Measurements from ENCODE around the gene SCN1B.
A peak's percentile ranks its signal among the peaks of the same experiment; 100 is the strongest.
"Not testable (repeated sequence)": the region's sequence is repeated elsewhere in the genome, so short reads cannot be mapped to it uniquely, and the experiment has no call there.

SCN1B gene

GRCh38 chr19:35030257-35031071 is at the start of gene SCN1B:
Gene SCN1B, plus strand, starts transcription at chr19:35030470. Its CDS starts 351 bp downstream, at chr19:35030821.
- H3K4me3 ChIP-seq (ENCODE audit: low read length in 2 of 2) = peak within 1 kb of the TSS; percentile 55 to 69
- no peaks in the 10 kb centered on the region for H3K27me3 ChIP-seq (ENCODE audit: control insufficient read depth in 1 of 2, insufficient read depth in 2 of 2, low read length in 2 of 2)
- H3K9me3 ChIP-seq (ENCODE audit: control insufficient read depth in 2 of 2, low read length in 2 of 2) = no peaks in the 10 kb centered on the region
- peaks cover 9 to 12% of the 10 kb centered on the region in 2 donors for H3K36me3 ChIP-seq (ENCODE audit: control insufficient read depth in 2 of 2, insufficient read depth in 2 of 2, low read length in 2 of 2)
- H3K27ac ChIP-seq (ENCODE audit: low read length) = no peak within 1 kb of the TSS
- peaks cover 12% of the 10 kb centered on the region for H3K4me1 ChIP-seq (ENCODE audit: control insufficient read depth, insufficient read depth, low read length)
- peak within 1 kb of the TSS; percentile 4 to 21 for H3K9ac ChIP-seq (ENCODE audit: low read length in 2 of 2)

- Histone ChIP-seq H3K36me3 (ENCODE audit: control insufficient read depth in 2 of 2, insufficient read depth in 2 of 2, low read length in 2 of 2) (no peaks in the 10 kb centered on the region), H3K4me3 (ENCODE audit: low read length in 2 of 2) (no peak overlapping the region), H3K27ac (ENCODE audit: low read length) (no peak overlapping the region), H3K9ac (ENCODE audit: low read length in 2 of 2) (no peak overlapping the region), H3K4me1 (ENCODE audit: control insufficient read depth, insufficient read depth, low read length) (no peaks in the 10 kb centered on the region), H3K9me3 (ENCODE audit: control insufficient read depth in 2 of 2, low read length in 2 of 2) (no peaks in the 10 kb centered on the region), H3K27me3 (ENCODE audit: control insufficient read depth in 1 of 2, insufficient read depth in 2 of 2, low read length in 2 of 2) (peaks cover 0 to 2% of the 10 kb centered on the region in 2 donors)
These were observed 48.0 kb upstream of the SCN1B start for GRCh38 chr19:34982275-34982674.

GRCh38 chr19:34983786-34984185 is 46.5 kb upstream of the SCN1B start:
- H3K4me1 ChIP-seq (ENCODE audit: control insufficient read depth, insufficient read depth, low read length) = no peaks in the 10 kb centered on the region
- H3K27me3 ChIP-seq (ENCODE audit: control insufficient read depth in 1 of 2, insufficient read depth in 2 of 2, low read length in 2 of 2) = peaks cover 0 to 2% of the 10 kb centered on the region in 2 donors
- no peak overlapping the region for H3K9ac ChIP-seq (ENCODE audit: low read length in 2 of 2)
- H3K27ac ChIP-seq (ENCODE audit: low read length) = no peak overlapping the region
- H3K36me3 ChIP-seq (ENCODE audit: control insufficient read depth in 2 of 2, insufficient read depth in 2 of 2, low read length in 2 of 2) = no peaks in the 10 kb centered on the region
- H3K9me3 ChIP-seq (ENCODE audit: control insufficient read depth in 2 of 2, low read length in 2 of 2) = no peaks in the 10 kb centered on the region
- no peak overlapping the region for H3K4me3 ChIP-seq (ENCODE audit: low read length in 2 of 2)

- Histone ChIP-seq H3K9me3 (ENCODE audit: control insufficient read depth in 2 of 2, low read length in 2 of 2) (no peaks in the 10 kb centered on the region), H3K9ac (ENCODE audit: low read length in 2 of 2) (no peak overlapping the region), H3K27me3 (ENCODE audit: control insufficient read depth in 1 of 2, insufficient read depth in 2 of 2, low read length in 2 of 2) (peaks cover 0 to 4% of the 10 kb centered on the region in 2 donors), H3K36me3 (ENCODE audit: control insufficient read depth in 2 of 2, insufficient read depth in 2 of 2, low read length in 2 of 2) (no peaks in the 10 kb centered on the region), H3K4me3 (ENCODE audit: low read length in 2 of 2) (no peak overlapping the region), H3K27ac (ENCODE audit: low read length) (no peak overlapping the region), H3K4me1 (ENCODE audit: control insufficient read depth, insufficient read depth, low read length) (no peaks in the 10 kb centered on the region)
These were observed 46.0 kb upstream of the SCN1B start for GRCh38 chr19:34984287-34984686.

GRCh38 chr19:34985249-34986022 is 44.8 kb upstream of the SCN1B start:
- Histone ChIP-seq H3K27ac (ENCODE audit: low read length) (no peak overlapping the region), H3K9ac (ENCODE audit: low read length in 2 of 2) (no peak overlapping the region), H3K36me3 (ENCODE audit: control insufficient read depth in 2 of 2, insufficient read depth in 2 of 2, low read length in 2 of 2) (no peaks in the 10 kb centered on the region), H3K9me3 (ENCODE audit: control insufficient read depth in 2 of 2, low read length in 2 of 2) (no peaks in the 10 kb centered on the region), H3K27me3 (ENCODE audit: control insufficient read depth in 1 of 2, insufficient read depth in 2 of 2, low read length in 2 of 2) (peaks cover 0 to 3% of the 10 kb centered on the region in 2 donors), H3K4me3 (ENCODE audit: low read length in 2 of 2) (no peak overlapping the region), H3K4me1 (ENCODE audit: control insufficient read depth, insufficient read depth, low read length) (no peaks in the 10 kb centered on the region)

- H3K36me3 ChIP-seq (ENCODE audit: control insufficient read depth in 2 of 2, insufficient read depth in 2 of 2, low read length in 2 of 2) = no peaks in the 10 kb centered on the region
- no peaks in the 10 kb centered on the region for H3K9me3 ChIP-seq (ENCODE audit: control insufficient read depth in 2 of 2, low read length in 2 of 2)
- no peaks in the 10 kb centered on the region for H3K4me1 ChIP-seq (ENCODE audit: control insufficient read depth, insufficient read depth, low read length)
- H3K27ac ChIP-seq (ENCODE audit: low read length) = no peak overlapping the region
- H3K27me3 ChIP-seq (ENCODE audit: control insufficient read depth in 1 of 2, insufficient read depth in 2 of 2, low read length in 2 of 2) = peaks cover 0 to 3% of the 10 kb centered on the region in 2 donors
- H3K4me3 ChIP-seq (ENCODE audit: low read length in 2 of 2) = no peak overlapping the region
- H3K9ac ChIP-seq (ENCODE audit: low read length in 2 of 2) = no peak overlapping the region
These were observed 42.2 kb upstream of the SCN1B start for GRCh38 chr19:34988119-34988518.

- H3K27me3 ChIP-seq (ENCODE audit: control insufficient read depth in 1 of 2, insufficient read depth in 2 of 2, low read length in 2 of 2) = peaks cover 0 to 3% of the 10 kb centered on the region in 2 donors
- no peaks in the 10 kb centered on the region for H3K4me1 ChIP-seq (ENCODE audit: control insufficient read depth, insufficient read depth, low read length)
- no peak overlapping the region for H3K4me3 ChIP-seq (ENCODE audit: low read length in 2 of 2)
- no peak overlapping the region for H3K27ac ChIP-seq (ENCODE audit: low read length)
- no peaks in the 10 kb centered on the region for H3K9me3 ChIP-seq (ENCODE audit: control insufficient read depth in 2 of 2, low read length in 2 of 2)
- H3K36me3 ChIP-seq (ENCODE audit: control insufficient read depth in 2 of 2, insufficient read depth in 2 of 2, low read length in 2 of 2) = no peaks in the 10 kb centered on the region
- H3K9ac ChIP-seq (ENCODE audit: low read length in 2 of 2) = no peak overlapping the region
These were observed 41.0 kb upstream of the SCN1B start for GRCh38 chr19:34989298-34989697.

- Histone ChIP-seq H3K9me3 (ENCODE audit: control insufficient read depth in 2 of 2, low read length in 2 of 2) (no peaks in the 10 kb centered on the region), H3K4me3 (ENCODE audit: low read length in 2 of 2) (no peak overlapping the region), H3K4me1 (ENCODE audit: control insufficient read depth, insufficient read depth, low read length) (peaks cover 4% of the 10 kb centered on the region), H3K9ac (ENCODE audit: low read length in 2 of 2) (no peak overlapping the region), H3K27me3 (ENCODE audit: control insufficient read depth in 1 of 2, insufficient read depth in 2 of 2, low read length in 2 of 2) (peaks cover 0 to 3% of the 10 kb centered on the region in 2 donors), H3K27ac (ENCODE audit: low read length) (no peak overlapping the region), H3K36me3 (ENCODE audit: control insufficient read depth in 2 of 2, insufficient read depth in 2 of 2, low read length in 2 of 2) (no peaks in the 10 kb centered on the region)
These were observed 39.6 kb upstream of the SCN1B start for GRCh38 chr19:34990578-34991192.

GRCh38 chr19:34991542-34992333 is 38.5 kb upstream of the SCN1B start:
- H3K4me3 ChIP-seq (ENCODE audit: low read length in 2 of 2) = no peak overlapping the region
- H3K27me3 ChIP-seq (ENCODE audit: control insufficient read depth in 1 of 2, insufficient read depth in 2 of 2, low read length in 2 of 2) = peaks cover 0 to 3% of the 10 kb centered on the region in 2 donors
- peaks cover 4% of the 10 kb centered on the region for H3K4me1 ChIP-seq (ENCODE audit: control insufficient read depth, insufficient read depth, low read length)
- no peak overlapping the region for H3K9ac ChIP-seq (ENCODE audit: low read length in 2 of 2)
- no peaks in the 10 kb centered on the region for H3K36me3 ChIP-seq (ENCODE audit: control insufficient read depth in 2 of 2, insufficient read depth in 2 of 2, low read length in 2 of 2)
- no peaks in the 10 kb centered on the region for H3K9me3 ChIP-seq (ENCODE audit: control insufficient read depth in 2 of 2, low read length in 2 of 2)
- no peak overlapping the region for H3K27ac ChIP-seq (ENCODE audit: low read length)

- H3K9ac ChIP-seq (ENCODE audit: low read length in 2 of 2); H3K27me3 ChIP-seq (ENCODE audit: control insufficient read depth in 1 of 2, insufficient read depth in 2 of 2, low read length in 2 of 2); H3K27ac ChIP-seq (ENCODE audit: low read length); H3K9me3 ChIP-seq (ENCODE audit: control insufficient read depth in 2 of 2, low read length in 2 of 2); H3K4me1 ChIP-seq (ENCODE audit: control insufficient read depth, insufficient read depth, low read length); H3K4me3 ChIP-seq (ENCODE audit: low read length in 2 of 2); H3K36me3 ChIP-seq (ENCODE audit: control insufficient read depth in 2 of 2, insufficient read depth in 2 of 2, low read length in 2 of 2): not testable (repeated sequence)
These were observed 37.7 kb upstream of the SCN1B start for GRCh38 chr19:34992582-34992981.
